Activated naive CD8-positive, alpha-beta T cell treated with anti-CD3 and anti-CD28 coated beads, Interleukin-2, amount 50 U/mL, for 24 hours (primary cell): Measurements from ENCODE around the gene FXYD4.
A peak's percentile ranks its signal among the peaks of the same experiment; 100 is the strongest.
"Not testable (repeated sequence)": the region's sequence is repeated elsewhere in the genome, so short reads cannot be mapped to it uniquely, and the experiment has no call there.

Experiments
- ATAC-seq: fragments of 150-1000 bp; cut with Tn5 transposase; one replicate; pipeline ENCODE4 v1.10.0; 2021
- DNase-seq: peaks from one replicate; pipeline ENCODE4 v3.0.0; 2021
- H3K27ac Mint-ChIP-seq: one replicate; pipeline ENCODE4 v1.8.0; 2021; ENCODE audit warnings: mild to moderate bottlenecking, mixed read lengths
- H3K27me3 Mint-ChIP-seq: one replicate; pipeline ENCODE4 v1.8.0; 2021; ENCODE audit warnings: mixed read lengths
- H3K36me3 Mint-ChIP-seq: one replicate; pipeline ENCODE4 v1.8.0; 2021; ENCODE audit warnings: low read depth, mixed read lengths
- H3K4me1 Mint-ChIP-seq: one replicate; pipeline ENCODE4 v1.8.0; 2021; ENCODE audit warnings: mixed read lengths
- H3K4me3 Mint-ChIP-seq: one replicate; pipeline ENCODE4 v1.8.0; 2021; ENCODE audit warnings: mild to moderate bottlenecking, moderate library complexity, mixed read lengths
- H3K9me3 Mint-ChIP-seq: one replicate; pipeline ENCODE4 v1.8.0; 2021; ENCODE audit warnings: mixed read lengths

The FXYD4 gene

GRCh38 chr10:43391496-43391895 lies 20.1 kb downstream of the FXYD4 start:
- peaks cover 98% of the 10 kb centered on the region for H3K36me3 Mint-ChIP-seq
- no peaks in the 10 kb centered on the region for H3K27me3 Mint-ChIP-seq
- peaks cover 78% of the 10 kb centered on the region for H3K4me1 Mint-ChIP-seq
- ATAC-seq = no peak
- H3K9me3 Mint-ChIP-seq = no peaks in the 10 kb centered on the region
- peak overlapping the region; percentile 84 for H3K27ac Mint-ChIP-seq
- DNase-seq = no peak
- no peak overlapping the region for H3K4me3 Mint-ChIP-seq

- Mint-ChIP-seq H3K9me3 (no peaks in the 10 kb centered on the region), H3K4me3 (peak overlapping the region; percentile 39), H3K36me3 (peaks cover 92% of the 10 kb centered on the region), H3K27me3 (no peaks in the 10 kb centered on the region), H3K27ac (peak overlapping the region; percentile 93), H3K4me1 (peaks cover 74% of the 10 kb centered on the region)
- ATAC-seq = no peak
- no peak for DNase-seq
Measured at GRCh38 chr10:43392748-43393147, 21.3 kb downstream of the FXYD4 start.

GRCh38 chr10:43393186-43393585 lies 21.8 kb downstream of the FXYD4 start:
- H3K9me3 Mint-ChIP-seq, DNase-seq, ATAC-seq, H3K27me3 Mint-ChIP-seq: not testable (repeated sequence)
- peak overlapping the region; percentile 39 for H3K4me3 Mint-ChIP-seq
- peaks cover 91% of the 10 kb centered on the region for H3K36me3 Mint-ChIP-seq
- peak overlapping the region; percentile 93 for H3K27ac Mint-ChIP-seq
- H3K4me1 Mint-ChIP-seq = peaks cover 75% of the 10 kb centered on the region

- Mint-ChIP-seq H3K4me3 (peak overlapping the region; percentile 12), H3K9me3 (no peaks in the 10 kb centered on the region), H3K27ac (peak overlapping the region; percentile 93), H3K36me3 (peaks cover 90% of the 10 kb centered on the region), H3K27me3 (no peaks in the 10 kb centered on the region), H3K4me1 (peaks cover 75% of the 10 kb centered on the region)
- DNase-seq = no peak
- ATAC-seq = no peak
Measured at GRCh38 chr10:43393606-43394360, 22.3 kb downstream of the FXYD4 start.

- H3K27ac Mint-ChIP-seq = peak overlapping the region; percentile 93
- no peaks in the 10 kb centered on the region for H3K27me3 Mint-ChIP-seq
- ATAC-seq = no peak
- H3K4me3 Mint-ChIP-seq = peak overlapping the region; percentile 96
- H3K4me1 Mint-ChIP-seq = peaks cover 80% of the 10 kb centered on the region
- DNase-seq = no peak
- peaks cover 88% of the 10 kb centered on the region for H3K36me3 Mint-ChIP-seq
- H3K9me3 Mint-ChIP-seq = no peaks in the 10 kb centered on the region
Measured at GRCh38 chr10:43394868-43395267, 23.4 kb downstream of the FXYD4 start.

- DNase-seq (peak; percentile 52), ATAC-seq (no peak)
- no peaks in the 10 kb centered on the region for H3K9me3 Mint-ChIP-seq
- peak overlapping the region; percentile 96 for H3K4me3 Mint-ChIP-seq
- H3K27ac Mint-ChIP-seq = peak overlapping the region; percentile 93
- H3K27me3 Mint-ChIP-seq = no peaks in the 10 kb centered on the region
- H3K4me1 Mint-ChIP-seq = peaks cover 82% of the 10 kb centered on the region
- peaks cover 86% of the 10 kb centered on the region for H3K36me3 Mint-ChIP-seq
Measured at GRCh38 chr10:43395571-43396060, 24.2 kb downstream of the FXYD4 start.

- Mint-ChIP-seq H3K4me3 (peak overlapping the region; percentile 96), H3K9me3 (no peaks in the 10 kb centered on the region), H3K4me1 (peaks cover 86% of the 10 kb centered on the region), H3K36me3 (peaks cover 85% of the 10 kb centered on the region), H3K27me3 (no peaks in the 10 kb centered on the region), H3K27ac (peak overlapping the region; percentile 93)
- DNase-seq = peak; percentile 84
- peak; percentile 59 for ATAC-seq
Measured at GRCh38 chr10:43396061-43396927, 24.9 kb downstream of the FXYD4 start.

- Mint-ChIP-seq H3K4me1 (peaks cover 88% of the 10 kb centered on the region), H3K27me3 (no peaks in the 10 kb centered on the region), H3K4me3 (peak overlapping the region; percentile 96), H3K9me3 (no peaks in the 10 kb centered on the region), H3K27ac (peak overlapping the region; percentile 93), H3K36me3 (peaks cover 85% of the 10 kb centered on the region)
- DNase-seq (peak; percentile 89), ATAC-seq (peak; percentile 83)
Measured at GRCh38 chr10:43396928-43397624, 25.6 kb downstream of the FXYD4 start.

- Mint-ChIP-seq H3K27ac (peak overlapping the region; percentile 93), H3K9me3 (no peaks in the 10 kb centered on the region), H3K4me3 (peak overlapping the region; percentile 96), H3K27me3 (no peaks in the 10 kb centered on the region), H3K4me1 (peaks cover 91% of the 10 kb centered on the region), H3K36me3 (peaks cover 86% of the 10 kb centered on the region)
- DNase-seq (no peak), ATAC-seq (no peak)
Measured at GRCh38 chr10:43398939-43399319, 27.5 kb downstream of the FXYD4 start.

GRCh38 chr10:43399320-43400310 lies 28.2 kb downstream of the FXYD4 start:
- no peak for DNase-seq
- H3K4me3 Mint-ChIP-seq = peak overlapping the region; percentile 96
- H3K27ac Mint-ChIP-seq = peak overlapping the region; percentile 93
- peaks cover 86% of the 10 kb centered on the region for H3K36me3 Mint-ChIP-seq
- H3K9me3 Mint-ChIP-seq = no peaks in the 10 kb centered on the region
- no peaks in the 10 kb centered on the region for H3K27me3 Mint-ChIP-seq
- peak; percentile 35 for ATAC-seq
- peaks cover 92% of the 10 kb centered on the region for H3K4me1 Mint-ChIP-seq

- H3K4me1 Mint-ChIP-seq = peaks cover 80% of the 10 kb centered on the region
- peaks cover 86% of the 10 kb centered on the region for H3K36me3 Mint-ChIP-seq
- H3K27ac Mint-ChIP-seq = peak overlapping the region; percentile 93
- DNase-seq = no peak
- H3K27me3 Mint-ChIP-seq = no peaks in the 10 kb centered on the region
- no peak for ATAC-seq
- H3K9me3 Mint-ChIP-seq = no peaks in the 10 kb centered on the region
- peak overlapping the region; percentile 96 for H3K4me3 Mint-ChIP-seq
Measured at GRCh38 chr10:43401627-43402026, 30.2 kb downstream of the FXYD4 start.

- DNase-seq (no peak), ATAC-seq (no peak)
- Mint-ChIP-seq H3K4me3 (peak overlapping the region; percentile 96), H3K4me1 (peaks cover 80% of the 10 kb centered on the region), H3K36me3 (peaks cover 88% of the 10 kb centered on the region), H3K27me3 (no peaks in the 10 kb centered on the region), H3K27ac (peak overlapping the region; percentile 93), H3K9me3 (no peaks in the 10 kb centered on the region)
Measured at GRCh38 chr10:43402176-43402575, 30.7 kb downstream of the FXYD4 start.

- H3K4me3 Mint-ChIP-seq = peak overlapping the region; percentile 96
- H3K9me3 Mint-ChIP-seq = no peaks in the 10 kb centered on the region
- H3K27ac Mint-ChIP-seq = peak overlapping the region; percentile 93
Measured at GRCh38 chr10:43402880-43403452, 31.5 kb downstream of the FXYD4 start.

More at GRCh38 chr10:43402880-43403452, 31.5 kb downstream of the FXYD4 start:
- ATAC-seq (no peak), DNase-seq (no peak)
- Mint-ChIP-seq H3K4me1 (peaks cover 75% of the 10 kb centered on the region), H3K36me3 (peaks cover 86% of the 10 kb centered on the region), H3K27me3 (no peaks in the 10 kb centered on the region)
